ENCODE measurements around the gene TAP2. TPM values are rescaled to one million over a fixed set of nuclear protein-coding genes. Genes with fewer than 3 reads are reported as not detected.
A peak's percentile ranks its signal among the peaks of the same experiment; 100 is the strongest.
"Not testable (repeated sequence)": the region's sequence is repeated elsewhere in the genome, so short reads cannot be mapped to it uniquely, and the experiment has no call there.

Gene TAP2
- total RNA-seq (2014; rRNA removed; shearing (Covaris generic)): 45.6 and 67.8 TPM in 2 replicates

DNA sequence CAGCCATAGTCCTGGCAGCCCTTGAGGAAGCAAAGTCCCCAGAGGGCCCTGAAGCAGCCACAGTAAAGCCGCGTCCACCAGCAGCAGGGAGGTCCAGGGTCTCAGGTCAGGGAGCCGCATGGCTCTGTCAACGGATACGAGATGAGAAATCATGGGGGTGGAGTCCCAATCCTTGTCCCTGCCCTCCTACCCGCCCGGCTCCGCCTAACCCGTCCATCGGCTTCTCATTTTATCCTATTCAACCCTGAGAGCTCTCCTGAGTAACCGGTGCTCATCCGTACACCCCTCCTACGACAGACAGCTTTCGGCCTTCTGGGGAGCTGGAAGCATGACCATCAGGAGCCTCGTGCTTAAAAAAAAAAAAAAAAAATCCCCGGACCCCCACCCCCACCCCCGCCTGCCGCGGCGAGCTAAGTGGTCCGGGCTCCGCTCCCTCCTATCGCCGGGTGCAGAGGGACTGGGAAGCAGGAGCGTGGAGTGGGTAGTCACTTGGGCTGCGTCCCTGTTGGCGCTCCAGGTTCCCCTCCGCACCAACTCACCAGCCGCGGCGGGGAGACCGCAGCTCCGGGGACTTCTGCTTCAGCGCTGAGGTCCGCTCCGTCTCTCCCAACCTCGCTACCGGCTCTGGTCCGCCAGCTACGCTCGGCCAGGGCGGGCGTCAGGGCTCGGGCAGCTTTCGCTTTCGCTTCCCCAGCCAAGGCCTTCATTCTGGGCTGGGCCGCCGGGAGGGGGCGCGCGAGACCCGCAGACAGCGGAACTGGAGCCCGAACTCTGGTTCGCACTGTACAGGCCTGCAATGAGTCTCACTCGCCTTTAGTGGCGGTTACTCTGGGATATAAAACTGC, at the start of gene TAP2:
Gene TAP2, minus strand, starts transcription at position 626 of the 845 bp plus-strand sequence. Its CDS starts 506 bp downstream, at position 120.
- peak; percentile 95 for DNase-seq (ENCODE audit: low read depth)

DNA sequence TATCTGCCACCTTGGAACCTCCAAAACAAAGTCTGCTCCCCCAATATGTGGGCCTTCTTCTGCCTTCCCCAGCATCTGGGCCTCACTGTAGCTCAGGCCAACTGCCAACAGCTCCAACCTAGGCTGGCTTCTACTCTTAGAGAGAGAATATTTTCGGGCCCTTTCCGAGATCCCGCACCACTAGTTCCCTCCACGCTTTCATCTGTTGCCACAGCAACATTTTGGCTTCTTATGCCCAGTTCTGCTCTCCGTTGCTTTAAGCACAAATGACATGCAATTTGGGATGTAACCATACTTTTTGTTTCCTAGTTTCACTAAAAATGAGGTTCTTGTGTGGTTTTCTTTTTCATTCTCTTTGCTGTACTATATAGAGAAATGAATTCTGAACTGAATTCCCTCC, 49.1 kb upstream of the TAP2 start:
- DNase-seq (ENCODE audit: low read depth): no peak

DNA sequence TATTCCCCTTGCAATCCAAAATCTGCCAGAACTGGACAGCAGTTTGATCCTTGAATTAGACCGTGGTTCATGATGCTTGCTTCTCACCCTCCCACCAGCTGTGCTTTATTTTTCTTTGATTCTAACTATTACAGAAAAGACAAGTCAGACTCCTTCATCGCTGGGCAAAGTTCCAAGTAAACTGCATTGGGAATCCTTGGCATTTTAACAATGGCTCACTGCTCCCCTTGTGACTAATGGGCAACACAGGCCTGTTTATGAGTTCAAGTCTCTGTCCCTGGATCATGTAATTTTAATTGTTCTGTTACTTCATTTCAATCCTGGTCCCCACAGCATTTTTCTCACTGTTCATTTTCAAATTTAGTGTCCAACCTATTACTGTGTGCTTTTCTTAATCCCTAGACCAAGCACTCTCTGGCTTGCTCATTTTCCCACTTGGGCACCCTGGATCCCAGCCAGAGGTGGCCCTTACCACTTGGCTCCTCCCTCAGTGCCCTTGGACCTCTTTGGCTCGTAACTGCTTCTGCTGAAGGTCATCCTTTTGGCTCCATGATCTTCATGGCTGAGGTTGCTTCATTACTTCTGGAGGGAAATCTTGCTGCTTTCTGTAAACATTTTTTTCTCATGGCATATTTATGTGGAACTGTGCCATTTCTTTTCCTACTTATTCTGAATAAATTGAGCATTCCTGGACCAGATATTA, 48.3 kb upstream of the TAP2 start:
- peak; percentile 95 for DNase-seq (ENCODE audit: low read depth)

DNA sequence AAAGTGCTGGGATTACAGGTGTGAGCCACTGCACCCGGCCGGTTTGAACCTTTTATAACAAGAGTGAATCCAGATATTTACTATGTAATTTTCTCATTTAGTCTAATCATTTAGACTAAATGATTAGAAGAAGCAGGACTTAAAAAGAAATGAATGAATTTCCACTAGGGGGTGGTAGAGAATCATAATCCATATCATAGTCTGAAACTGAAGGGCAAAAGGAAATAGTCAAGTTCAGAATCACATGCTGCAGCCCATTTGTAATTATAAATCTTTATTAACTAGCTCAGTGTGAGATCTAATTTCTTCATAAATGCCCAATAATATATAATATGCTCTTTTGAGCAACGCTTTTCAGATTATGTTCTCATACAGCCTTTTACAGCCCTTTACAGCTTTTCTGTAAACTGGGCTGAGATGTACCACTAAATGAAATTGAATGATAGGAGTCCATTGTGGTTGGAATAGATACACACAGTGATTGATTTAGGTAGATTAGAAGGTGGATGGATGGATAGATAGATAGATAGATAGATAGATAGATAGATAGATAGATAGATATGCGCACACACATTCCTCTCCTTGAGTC, 47.3 kb upstream of the TAP2 start:
- DNase-seq (ENCODE audit: low read depth): peak; percentile 82

DNA sequence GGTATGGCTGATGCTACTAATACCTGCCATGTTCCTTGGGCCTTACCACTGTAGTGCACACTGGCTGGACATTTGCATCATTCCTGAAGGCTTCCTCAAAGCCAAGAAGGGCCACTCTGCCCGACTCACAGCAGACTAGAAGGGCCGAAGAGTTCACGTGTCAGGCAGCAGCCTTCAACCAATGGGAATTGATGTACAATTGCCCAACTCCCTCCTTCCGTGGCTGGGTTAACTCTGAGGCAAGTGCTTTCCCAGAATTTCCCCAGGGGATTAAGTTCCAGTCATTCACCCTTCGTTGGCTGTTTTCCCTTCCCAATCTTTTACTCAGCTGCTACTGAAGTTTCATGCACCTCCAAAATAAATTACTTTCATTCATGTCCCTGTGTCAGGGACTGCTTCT, 45.2 kb upstream of the TAP2 start:
- peak; percentile 68 for DNase-seq (ENCODE audit: low read depth)

DNA sequence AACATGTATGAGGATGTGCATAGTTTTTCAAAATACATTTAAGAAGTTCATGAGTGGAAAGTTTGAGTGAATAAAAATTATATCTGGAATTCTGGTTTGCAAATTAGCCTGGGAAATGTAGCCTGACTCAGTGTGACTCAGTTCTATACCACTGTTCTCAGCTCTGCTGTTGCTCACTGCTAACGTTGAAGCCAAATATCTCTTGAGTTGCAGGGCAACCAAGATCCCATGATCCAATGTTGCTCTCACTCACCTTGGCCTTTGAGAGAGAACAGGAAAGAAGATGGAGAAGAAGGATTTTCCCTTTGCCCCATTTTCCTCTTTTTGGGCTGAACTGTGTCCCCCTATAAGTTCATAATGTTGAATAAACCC, 44.3 kb upstream of the TAP2 start:
- peak; percentile 80 for DNase-seq (ENCODE audit: low read depth)

DNA sequence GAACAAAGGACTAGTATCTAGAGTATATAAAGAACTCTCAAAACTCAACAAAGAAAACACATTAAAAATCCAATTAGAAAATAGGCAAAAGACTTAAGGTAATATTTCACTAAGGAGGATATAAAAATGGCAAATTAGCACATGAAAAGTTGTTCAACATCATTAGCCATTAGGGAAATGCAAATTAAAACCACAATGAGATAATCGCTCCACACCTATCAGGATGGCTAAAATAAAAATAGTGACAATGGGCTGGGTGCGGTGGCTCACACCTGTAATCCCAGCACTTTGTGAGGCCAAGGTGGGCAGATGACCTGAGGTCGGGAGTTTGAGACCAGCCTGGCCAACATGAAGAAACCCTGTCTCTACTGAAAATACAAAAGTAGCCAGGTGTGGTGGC, 42.4 kb upstream of the TAP2 start:
- DNase-seq (ENCODE audit: low read depth): not testable (repeated sequence)

DNA sequence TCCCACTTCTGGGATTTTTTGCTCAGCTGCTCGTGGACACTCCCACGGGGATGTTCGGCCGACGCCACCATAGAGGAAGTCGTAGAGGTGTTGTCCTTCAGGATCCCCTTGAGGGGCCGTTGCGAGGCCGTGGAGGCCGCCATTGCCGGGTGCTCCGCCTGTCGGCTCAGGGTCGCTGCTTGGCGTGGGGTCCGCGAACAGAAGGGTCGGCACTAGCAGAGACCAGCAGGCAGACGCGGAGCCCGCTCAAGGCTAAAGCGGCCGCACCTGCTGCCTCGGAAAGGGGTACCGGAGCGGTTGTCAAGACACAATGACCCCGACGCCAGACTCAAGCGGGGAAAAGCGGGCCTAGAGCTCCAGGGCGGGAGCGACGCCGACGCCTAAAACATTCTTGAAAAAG, 41.2 kb upstream of the TAP2 start:
- DNase-seq (ENCODE audit: low read depth): no peak

DNA sequence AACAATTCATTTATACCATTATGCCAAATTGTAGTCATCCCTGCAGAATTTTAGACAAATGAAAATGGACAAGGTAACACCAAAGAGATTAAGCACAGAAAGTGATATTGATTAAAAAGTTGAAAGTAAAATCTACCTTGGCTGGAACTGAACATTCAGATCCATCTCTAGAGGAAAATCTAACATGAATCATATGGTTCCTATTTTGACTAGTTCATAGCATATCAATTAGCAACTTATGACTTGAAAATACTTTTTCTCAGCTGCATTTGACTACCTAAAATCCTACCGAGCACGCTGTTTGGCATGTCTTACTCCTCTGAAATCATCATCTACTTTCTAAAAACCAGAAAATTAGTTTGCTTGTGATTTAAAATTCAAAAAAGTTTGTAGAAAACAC, 38.1 kb upstream of the TAP2 start:
- DNase-seq (ENCODE audit: low read depth): no peak

DNA sequence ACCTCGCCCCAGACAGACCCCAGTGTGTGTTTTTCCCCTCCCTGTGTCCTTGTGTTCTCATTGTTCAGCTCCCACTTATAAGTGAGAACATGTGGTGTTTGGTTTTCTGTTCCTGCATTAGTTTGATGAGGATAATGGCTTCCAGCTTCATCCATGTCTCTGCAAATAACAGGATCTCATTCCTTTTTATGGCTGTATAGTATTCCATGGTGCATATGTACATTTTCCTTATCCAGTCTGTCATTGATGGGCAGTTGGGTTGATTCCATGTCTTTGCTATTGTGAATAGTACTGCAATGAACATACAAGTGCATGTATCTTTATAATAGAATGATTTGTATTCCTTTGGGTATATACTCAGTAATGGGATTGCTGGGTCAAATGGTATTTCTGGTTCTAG, 35.4 kb upstream of the TAP2 start:
- not testable (repeated sequence) for DNase-seq (ENCODE audit: low read depth)

DNA sequence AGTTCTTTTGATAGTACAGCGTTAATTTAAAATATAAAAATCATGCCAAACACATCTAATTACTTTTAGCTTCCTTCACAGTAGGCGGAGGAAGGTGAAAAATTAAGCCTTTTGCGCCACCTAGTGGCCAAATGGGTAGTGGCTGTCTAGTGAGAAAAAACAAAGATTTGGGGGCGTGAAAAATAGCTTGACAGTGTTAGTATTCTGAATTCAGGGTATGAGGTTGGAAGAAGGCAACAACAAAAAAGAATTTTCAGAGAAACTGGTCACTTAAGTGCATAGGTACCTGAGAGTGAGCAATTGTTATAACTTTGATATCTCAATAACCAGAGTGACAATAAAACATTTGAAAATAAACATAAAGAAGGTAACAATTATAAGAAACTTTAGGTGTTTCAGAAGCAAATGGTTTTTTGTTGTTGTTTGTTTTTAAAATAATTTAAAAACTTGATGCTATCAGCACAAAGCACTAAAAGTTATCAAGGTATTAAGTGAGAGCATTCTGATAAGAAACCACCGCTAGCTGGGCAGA, 29.8 kb upstream of the TAP2 start:
- DNase-seq (ENCODE audit: low read depth): peak; percentile 77

DNA sequence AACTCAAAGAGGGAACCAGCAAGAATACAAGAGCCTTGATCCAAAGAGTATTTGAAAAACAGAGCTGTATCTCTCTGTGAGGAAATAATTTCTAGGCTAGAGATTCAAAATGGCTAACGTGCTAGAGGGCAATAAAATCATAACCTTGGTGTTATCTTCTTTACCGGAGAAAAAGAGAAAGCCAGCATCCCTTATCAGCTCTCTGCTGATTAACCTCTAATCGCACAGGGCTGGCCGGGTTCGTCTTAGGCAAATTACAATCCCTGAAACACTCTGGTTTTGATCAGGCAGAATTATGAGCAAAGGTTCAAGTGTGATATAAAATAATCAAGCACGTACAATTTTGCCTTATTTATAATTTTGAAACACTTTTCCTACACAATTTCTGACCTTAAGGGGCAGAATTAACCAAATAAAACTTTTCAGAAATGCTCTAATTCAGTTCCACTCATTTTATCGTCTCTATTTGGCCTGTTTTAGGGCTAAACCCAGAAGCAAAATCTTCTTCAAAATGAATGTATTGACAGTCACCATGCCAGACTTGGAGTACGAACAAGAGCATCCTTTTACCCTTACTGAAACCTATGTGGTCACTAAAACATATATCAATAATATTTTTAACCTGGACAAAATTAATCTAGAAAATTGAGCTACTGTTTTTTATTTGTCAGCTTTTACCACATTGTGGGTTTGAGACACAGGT, 29.2 kb upstream of the TAP2 start:
- DNase-seq (ENCODE audit: low read depth): no peak

DNA sequence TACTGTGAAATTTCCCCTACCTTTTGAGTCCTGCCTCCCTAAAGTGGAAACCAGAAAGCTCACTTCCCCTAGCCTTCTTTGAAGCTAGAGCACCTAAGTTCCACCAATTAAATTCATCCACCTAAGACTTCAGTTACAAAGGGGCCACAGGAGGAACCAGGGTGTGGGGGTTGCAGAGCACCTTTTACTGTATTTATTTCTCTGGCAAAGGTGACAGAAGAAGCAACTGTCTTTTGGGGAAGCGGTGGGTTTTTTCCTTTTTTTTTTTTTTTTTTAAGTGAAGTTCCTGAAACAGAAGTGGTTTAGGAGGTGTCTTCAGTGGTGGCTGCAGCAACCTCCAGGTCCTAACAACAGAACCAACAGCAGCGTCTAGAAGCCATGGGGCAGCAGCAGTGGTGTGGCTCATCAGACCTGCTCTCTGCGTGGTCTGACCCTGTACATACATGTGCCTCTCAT, 28.5 kb upstream of the TAP2 start:
- no peak for DNase-seq (ENCODE audit: low read depth)

DNA sequence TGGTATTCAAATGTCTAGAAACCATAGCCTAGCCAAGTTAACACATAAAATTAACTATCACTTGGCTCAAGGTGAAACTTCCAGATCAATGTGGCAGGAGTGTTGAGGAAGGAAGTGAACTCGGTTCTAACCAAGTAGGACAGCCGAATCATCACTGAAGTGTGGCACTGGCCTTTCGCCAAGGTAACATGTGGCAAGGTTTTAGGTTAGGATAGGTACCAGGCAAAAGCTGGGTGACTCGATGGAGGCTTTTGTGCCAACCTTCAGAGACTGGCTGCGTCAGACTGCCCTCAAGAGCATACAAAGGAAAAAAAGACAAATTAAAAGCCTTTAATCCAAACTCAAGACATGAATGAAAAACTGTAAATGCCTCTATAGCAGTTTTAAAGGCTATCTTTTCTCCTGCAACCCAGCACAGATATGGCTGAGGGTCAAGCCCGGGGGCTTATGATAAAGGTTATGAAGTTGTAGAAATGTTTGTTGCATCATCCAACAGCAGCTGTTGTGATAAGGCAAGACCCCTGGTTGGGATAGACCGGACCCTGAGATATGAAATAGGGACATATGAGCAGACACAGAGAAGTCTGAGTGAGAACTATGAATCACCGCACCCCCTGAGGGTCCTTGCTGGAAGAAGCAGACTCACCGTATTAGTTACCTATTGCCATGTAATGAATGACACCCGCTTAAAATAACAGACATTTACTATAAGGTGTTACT, 27.3 kb upstream of the TAP2 start:
- no peak for DNase-seq (ENCODE audit: low read depth)

DNA sequence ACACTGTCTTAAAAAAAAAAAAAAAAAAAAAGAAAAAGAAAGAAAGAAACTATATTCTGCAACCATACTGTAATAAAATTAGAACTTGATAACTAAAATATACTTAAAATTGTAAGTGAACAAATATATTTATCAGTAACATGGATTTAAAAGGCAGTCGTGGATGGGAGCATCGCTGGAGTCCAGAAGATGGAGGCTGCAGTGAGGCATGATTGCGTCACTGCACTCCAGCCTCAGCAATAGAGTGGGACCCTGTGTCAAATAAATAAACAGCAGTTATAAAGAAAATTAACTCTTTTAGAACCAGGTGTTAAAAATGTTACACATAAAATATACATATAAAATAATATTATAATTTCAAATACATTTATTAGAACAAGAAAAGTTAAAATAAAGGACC, 24.2 kb upstream of the TAP2 start:
- DNase-seq (ENCODE audit: low read depth): no peak

DNA sequence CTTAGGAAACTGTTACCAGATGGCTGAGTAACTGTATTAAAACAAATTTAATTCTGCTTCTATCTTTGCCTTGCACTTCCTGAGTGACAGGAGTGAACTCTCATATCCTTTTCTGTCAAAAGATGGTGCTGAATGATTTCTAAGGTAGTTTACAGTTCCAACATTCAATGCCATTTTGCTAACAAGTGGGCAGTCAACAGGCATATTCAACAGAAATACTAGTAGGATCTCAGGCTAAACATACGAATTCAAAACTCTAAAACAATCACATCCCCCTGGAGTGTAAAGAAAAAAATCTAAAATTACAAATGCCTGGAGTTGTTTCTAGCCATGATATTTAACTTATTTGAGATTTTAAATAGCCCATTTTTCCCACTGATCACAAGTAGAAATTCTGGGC, 22.1 kb upstream of the TAP2 start:
- DNase-seq (ENCODE audit: low read depth): no peak

DNA sequence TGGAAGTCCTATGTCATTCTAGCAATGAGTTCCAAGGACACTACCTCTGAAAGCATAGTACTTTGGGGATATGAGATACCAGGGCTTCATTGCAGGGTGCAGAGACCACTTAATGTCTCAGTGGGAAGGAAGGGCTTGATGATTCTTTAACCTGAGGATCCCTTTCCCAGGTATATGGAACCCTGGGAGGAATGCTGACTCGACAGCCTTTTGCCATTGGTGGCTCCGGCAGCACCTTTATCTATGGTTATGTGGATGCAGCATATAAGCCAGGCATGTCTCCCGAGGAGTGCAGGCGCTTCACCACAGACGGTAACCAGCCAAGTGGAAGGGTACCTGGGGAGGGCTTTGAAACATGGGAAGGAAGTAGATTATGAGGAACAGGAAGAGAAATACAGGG, 19.7 kb upstream of the TAP2 start:
- DNase-seq (ENCODE audit: low read depth): no peak

DNA sequence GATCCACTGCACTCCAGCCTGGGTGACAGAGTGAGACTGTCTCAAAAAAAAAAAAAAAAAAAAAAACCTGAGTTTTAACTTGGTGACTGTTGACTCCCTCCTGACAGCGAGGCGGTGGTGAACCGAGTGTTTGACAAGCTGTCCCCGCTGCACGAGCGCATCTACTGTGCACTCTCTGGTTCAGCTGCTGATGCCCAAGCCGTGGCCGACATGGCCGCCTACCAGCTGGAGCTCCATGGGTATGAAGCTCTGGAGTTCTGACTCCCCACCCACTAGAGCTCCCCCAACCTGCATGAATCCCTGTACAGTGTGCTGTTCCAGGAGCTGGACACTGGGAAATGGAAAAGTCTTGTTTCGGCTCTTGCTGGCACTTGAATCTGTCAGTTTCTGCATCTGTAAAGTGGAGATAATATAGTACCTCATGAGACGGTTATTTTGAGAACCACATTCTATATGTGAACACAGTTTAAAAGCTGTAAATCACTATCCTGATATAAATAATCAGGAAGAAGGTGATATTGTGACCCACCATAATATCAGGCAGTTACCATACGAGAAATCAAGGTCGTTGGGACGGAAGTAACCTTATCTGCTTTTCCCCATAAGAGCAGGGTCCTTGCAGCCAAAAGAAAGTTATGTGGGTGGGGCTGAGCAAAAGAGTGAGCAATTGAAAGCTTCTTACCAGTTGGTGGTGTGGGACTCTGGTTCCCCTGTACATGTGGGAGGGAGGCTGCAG, 18.8 kb upstream of the TAP2 start:
- no peak for DNase-seq (ENCODE audit: low read depth)

DNA sequence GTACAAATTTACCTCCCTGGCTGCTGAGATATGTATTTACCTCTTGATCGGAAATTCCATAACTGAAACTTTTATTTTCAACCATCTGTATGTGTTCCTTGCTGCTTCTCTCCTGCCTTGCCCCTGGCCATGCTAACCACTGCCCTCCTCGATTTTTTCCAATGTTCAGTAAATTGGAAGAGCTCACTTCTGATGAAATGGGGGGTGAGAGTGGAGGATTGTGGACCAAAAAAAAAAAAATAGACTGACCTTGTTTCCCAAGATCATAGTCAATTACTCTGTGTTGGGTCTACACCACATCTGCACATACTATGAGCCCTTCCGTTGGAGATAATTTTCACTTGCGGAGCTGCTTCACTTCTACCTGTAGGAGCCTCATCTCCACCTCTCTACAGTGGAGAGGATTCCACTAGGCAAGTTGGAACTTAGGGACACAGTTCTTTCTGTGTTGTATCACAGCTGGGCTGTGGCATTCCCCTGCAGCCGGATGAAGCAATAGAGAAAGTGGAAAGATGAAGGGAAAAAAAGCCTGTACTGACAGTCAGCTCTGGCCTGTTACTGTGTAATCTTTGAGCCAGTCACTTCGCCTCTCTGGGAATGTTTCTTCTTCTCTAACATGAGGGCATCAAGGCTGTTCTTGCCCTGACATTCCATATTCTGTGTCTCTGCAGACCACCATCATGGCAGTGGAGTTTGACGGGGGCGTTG, 17.1 kb upstream of the TAP2 start:
- DNase-seq (ENCODE audit: low read depth): no peak

All from M059J (cell line).